SJCRH30 (cell line): ENCODE measurements around the gene NDRG2. TPM values are rescaled to one million over a fixed set of nuclear protein-coding genes. Genes with fewer than 3 reads are reported as not detected.
"Not testable (repeated sequence)": the region's sequence is repeated elsewhere in the genome, so short reads cannot be mapped to it uniquely, and the experiment has no call there.

ENCODE experiments used
- DNase-seq, 2 experiments: peaks; one replicate each; pipeline ENCODE4 v3.0.0-alpha.2; 2015 to 2020
- H3K27ac ChIP-seq: fragments of 250-450 bp; sonication (Bioruptor Pico); 2 replicates; pipeline ENCODE4 v1.5.1; 2020; ENCODE audit warnings: mild to moderate bottlenecking, moderate library complexity
- H3K27me3 ChIP-seq: fragments of 250-450 bp; sonication (Bioruptor Pico); 2 replicates; pipeline ENCODE4 v1.5.1; 2020; ENCODE audit warnings: mild to moderate bottlenecking, moderate library complexity
- H3K36me3 ChIP-seq: fragments of 250-450 bp; sonication (Bioruptor Pico); 2 replicates; pipeline ENCODE4 v1.5.1; 2020; ENCODE audit warnings: mild to moderate bottlenecking, moderate library complexity
- H3K4me1 ChIP-seq: fragments of 250-450 bp; sonication (Bioruptor Pico); 2 replicates; pipeline ENCODE4 v1.5.1; 2020; ENCODE audit warnings: mild to moderate bottlenecking, moderate library complexity
- H3K4me3 ChIP-seq: fragments of 250-450 bp; sonication (Bioruptor Pico); 2 replicates; pipeline ENCODE4 v1.5.1; 2020; ENCODE audit warnings: mild to moderate bottlenecking, moderate library complexity
- H3K9me3 ChIP-seq: fragments of 250-450 bp; sonication (Bioruptor Pico); replicated peaks from 2 replicates; pipeline ENCODE4 v1.5.1; 2020; ENCODE audit warnings: mild to moderate bottlenecking, moderate library complexity
- total RNA-seq: library from RNA; depleted of rRNA; stranded (reverse); fragments of >200 nt; shearing (Covaris generic); gene quantifications from 2 replicates; pipeline ENCODE4 v1.2.3, GENCODE V29; 2014

The NDRG2 gene
- total RNA-seq, 1 experiment from 2014 or later = 5.8 TPM

GRCh38 chr14:20989787-20990600 lies 34.9 kb downstream of the NDRG2 start, which contains the start of gene METTL17:
METTL17 (plus strand) TSS chr14:20989980; CDS start chr14:20990003, 23 bp downstream.
- H3K4me3 ChIP-seq = peak within 1 kb of the TSS; percentile 72

GRCh38 chr14:20989471-20989786 lies 35.4 kb downstream of the NDRG2 start:
- no peak for DNase-seq
- peak overlapping the region; percentile 48; the same call in 1 of the 2 replicates for H3K27ac ChIP-seq
- no peaks in the 10 kb centered on the region for H3K9me3 ChIP-seq
- H3K4me1 ChIP-seq = peaks cover 8% of the 10 kb centered on the region
- H3K27me3 ChIP-seq = no peaks in the 10 kb centered on the region
- peak overlapping the region; percentile 72 for H3K4me3 ChIP-seq
- H3K36me3 ChIP-seq = peaks cover 19% of the 10 kb centered on the region

More at GRCh38 chr14:20989787-20990600, 34.9 kb downstream of the NDRG2 start, which contains the start of gene METTL17:
- Histone ChIP-seq H3K36me3 (peaks cover 24% of the 10 kb centered on the region), H3K4me1 (peaks cover 8% of the 10 kb centered on the region), H3K27me3 (no peaks in the 10 kb centered on the region), H3K9me3 (no peaks in the 10 kb centered on the region), H3K27ac (peak within 1 kb of the TSS; percentile 48)
- DNase-seq = peak; percentile 93 to 95

GRCh38 chr14:20988717-20989470 lies 36.0 kb downstream of the NDRG2 start:
- peak in 1 of 2 experiments; percentile 17 for DNase-seq
- Histone ChIP-seq H3K9me3 (no peaks in the 10 kb centered on the region), H3K4me1 (peaks cover 8% of the 10 kb centered on the region), H3K36me3 (peaks cover 17% of the 10 kb centered on the region), H3K4me3 (peak overlapping the region; percentile 72), H3K27ac (peak overlapping the region; percentile 48; the same call in 1 of the 2 replicates), H3K27me3 (no peaks in the 10 kb centered on the region)

GRCh38 chr14:20986811-20987210 lies 38.0 kb downstream of the NDRG2 start:
- Histone ChIP-seq H3K36me3 (peaks cover 4% of the 10 kb centered on the region), H3K27ac (no peak overlapping the region), H3K9me3 (no peaks in the 10 kb centered on the region), H3K4me3 (no peak overlapping the region), H3K27me3 (no peaks in the 10 kb centered on the region), H3K4me1 (peaks cover 8% of the 10 kb centered on the region)
- no peak for DNase-seq

GRCh38 chr14:20985650-20986049 lies 39.2 kb downstream of the NDRG2 start:
- H3K27me3 ChIP-seq, H3K9me3 ChIP-seq, H3K4me1 ChIP-seq, H3K4me3 ChIP-seq, H3K27ac ChIP-seq, H3K36me3 ChIP-seq, DNase-seq: not testable (repeated sequence)

GRCh38 chr14:20982646-20983369 lies 42.1 kb downstream of the NDRG2 start:
- Histone ChIP-seq H3K9me3 (no peaks in the 10 kb centered on the region), H3K27me3 (peaks cover 4% of the 10 kb centered on the region; the same call in 1 of the 2 replicates), H3K4me3 (no peak overlapping the region), H3K36me3 (no peaks in the 10 kb centered on the region), H3K4me1 (no peaks in the 10 kb centered on the region), H3K27ac (no peak overlapping the region)
- no peak for DNase-seq

GRCh38 chr14:20980906-20981305 lies 44.0 kb downstream of the NDRG2 start:
- DNase-seq = no peak
- H3K4me1 ChIP-seq = no peaks in the 10 kb centered on the region
- H3K36me3 ChIP-seq = no peaks in the 10 kb centered on the region
- H3K27ac ChIP-seq = no peak overlapping the region
- H3K27me3 ChIP-seq = peaks cover 4% of the 10 kb centered on the region; the same call in 1 of the 2 replicates
- no peak overlapping the region for H3K4me3 ChIP-seq
- H3K9me3 ChIP-seq = no peaks in the 10 kb centered on the region

GRCh38 chr14:20978687-20979086 lies 46.2 kb downstream of the NDRG2 start:
- peaks cover 4% of the 10 kb centered on the region; the same call in 1 of the 2 replicates for H3K27me3 ChIP-seq
- H3K9me3 ChIP-seq = no peaks in the 10 kb centered on the region
- H3K4me3 ChIP-seq = no peak overlapping the region
- no peaks in the 10 kb centered on the region for H3K36me3 ChIP-seq
- no peak for DNase-seq
- 0 out of 2 replicates have a peak, but pooled peaks cover 3% of the 10 kb centered on the region for H3K4me1 ChIP-seq
- H3K27ac ChIP-seq = no peak overlapping the region

- Histone ChIP-seq H3K36me3 (no peaks in the 10 kb centered on the region), H3K4me3 (no peak overlapping the region), H3K27ac (no peak overlapping the region), H3K27me3 (peaks cover 4% of the 10 kb centered on the region; the same call in 1 of the 2 replicates), H3K9me3 (no peaks in the 10 kb centered on the region), H3K4me1 (peaks cover 7% of the 10 kb centered on the region)
- no peak for DNase-seq
Observed at GRCh38 chr14:20976291-20976690, 48.6 kb downstream of the NDRG2 start.

GRCh38 chr14:20973501-20973900 lies 51.4 kb downstream of the NDRG2 start:
- Histone ChIP-seq H3K27ac (no peak overlapping the region), H3K9me3 (no peaks in the 10 kb centered on the region), H3K4me3 (no peak overlapping the region), H3K4me1 (peaks cover 7% of the 10 kb centered on the region), H3K36me3 (no peaks in the 10 kb centered on the region), H3K27me3 (no peaks in the 10 kb centered on the region)
- no peak for DNase-seq

- H3K4me1 ChIP-seq = peaks cover 7% of the 10 kb centered on the region
- no peak overlapping the region for H3K27ac ChIP-seq
- peak overlapping the region; percentile 64 for H3K4me3 ChIP-seq
- no peak for DNase-seq
- H3K9me3 ChIP-seq = no peaks in the 10 kb centered on the region
- H3K36me3 ChIP-seq = no peaks in the 10 kb centered on the region
- H3K27me3 ChIP-seq = no peaks in the 10 kb centered on the region
Observed at GRCh38 chr14:20971705-20972021, 53.2 kb downstream of the NDRG2 start.

- peak; percentile 77 to 89 for DNase-seq
- Histone ChIP-seq H3K4me3 (peak overlapping the region; percentile 64), H3K27ac (peak overlapping the region; percentile 16; the same call in 1 of the 2 replicates), H3K27me3 (no peaks in the 10 kb centered on the region), H3K36me3 (no peaks in the 10 kb centered on the region), H3K4me1 (peaks cover 7% of the 10 kb centered on the region), H3K9me3 (no peaks in the 10 kb centered on the region)
Observed at GRCh38 chr14:20970983-20971704, 53.7 kb downstream of the NDRG2 start.

GRCh38 chr14:20970647-20970982 lies 54.2 kb downstream of the NDRG2 start:
- peak overlapping the region; percentile 64 for H3K4me3 ChIP-seq
- H3K27me3 ChIP-seq = no peaks in the 10 kb centered on the region
- no peaks in the 10 kb centered on the region for H3K36me3 ChIP-seq
- peaks cover 7% of the 10 kb centered on the region for H3K4me1 ChIP-seq
- H3K9me3 ChIP-seq = no peaks in the 10 kb centered on the region
- no peak for DNase-seq
- H3K27ac ChIP-seq = no peak overlapping the region

GRCh38 chr14:20969336-20969735 lies 55.5 kb downstream of the NDRG2 start:
- H3K9me3 ChIP-seq = no peaks in the 10 kb centered on the region
- no peak overlapping the region for H3K27ac ChIP-seq
- no peaks in the 10 kb centered on the region for H3K36me3 ChIP-seq
- H3K27me3 ChIP-seq = no peaks in the 10 kb centered on the region
- peaks cover 4% of the 10 kb centered on the region for H3K4me1 ChIP-seq
- H3K4me3 ChIP-seq = no peak overlapping the region
- no peak for DNase-seq
